Measurements from ENCODE around the gene KLRB1.
"Not testable (repeated sequence)": the region's sequence is repeated elsewhere in the genome, so short reads cannot be mapped to it uniquely, and the experiment has no call there.

The KLRB1 gene

GRCh38 chr12:9619411-9620179 is 11.9 kb upstream of the KLRB1 start:
- DNase-seq: no peak

DNA sequence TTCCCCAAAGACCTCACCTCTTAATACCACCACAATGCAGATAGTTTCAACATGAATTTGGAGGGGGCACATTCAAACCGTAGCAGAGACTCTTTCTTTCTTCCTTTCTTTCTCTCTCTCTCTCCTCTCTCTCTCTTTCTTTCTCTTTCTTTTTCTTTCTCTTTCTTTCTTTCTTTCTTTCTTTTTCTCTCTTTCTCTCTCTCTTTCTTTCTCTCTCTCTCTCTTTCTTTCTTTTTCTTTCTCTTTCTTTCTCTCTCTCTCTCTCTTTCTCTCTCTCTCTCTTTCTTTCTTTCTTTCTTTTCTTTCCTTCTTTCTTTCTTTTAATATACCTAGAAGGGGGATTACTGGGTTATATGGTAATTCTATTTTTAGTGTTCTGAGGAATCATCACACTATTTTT is 11.2 kb upstream of the KLRB1 start:
- DNase-seq: not testable (repeated sequence)

DNA sequence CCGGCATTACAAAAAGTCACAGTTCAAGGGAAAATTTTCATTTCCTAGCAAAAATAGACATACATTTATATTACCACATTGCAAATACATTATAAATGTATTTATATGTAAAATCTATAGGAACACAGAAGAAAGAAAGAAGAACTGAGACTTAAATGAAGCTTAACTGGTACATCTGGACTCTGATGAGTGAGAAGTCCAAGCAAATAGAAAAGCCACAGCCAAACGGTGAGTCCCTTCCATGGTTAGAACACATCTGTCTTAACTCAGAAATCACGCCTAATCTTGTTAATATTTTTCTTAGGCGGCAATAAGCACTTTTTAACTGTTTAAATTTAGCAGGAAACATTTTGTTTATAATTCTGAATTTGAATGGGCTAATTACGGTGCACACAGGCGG is 9.4 kb upstream of the KLRB1 start:
- DNase-seq: no peak

DNA sequence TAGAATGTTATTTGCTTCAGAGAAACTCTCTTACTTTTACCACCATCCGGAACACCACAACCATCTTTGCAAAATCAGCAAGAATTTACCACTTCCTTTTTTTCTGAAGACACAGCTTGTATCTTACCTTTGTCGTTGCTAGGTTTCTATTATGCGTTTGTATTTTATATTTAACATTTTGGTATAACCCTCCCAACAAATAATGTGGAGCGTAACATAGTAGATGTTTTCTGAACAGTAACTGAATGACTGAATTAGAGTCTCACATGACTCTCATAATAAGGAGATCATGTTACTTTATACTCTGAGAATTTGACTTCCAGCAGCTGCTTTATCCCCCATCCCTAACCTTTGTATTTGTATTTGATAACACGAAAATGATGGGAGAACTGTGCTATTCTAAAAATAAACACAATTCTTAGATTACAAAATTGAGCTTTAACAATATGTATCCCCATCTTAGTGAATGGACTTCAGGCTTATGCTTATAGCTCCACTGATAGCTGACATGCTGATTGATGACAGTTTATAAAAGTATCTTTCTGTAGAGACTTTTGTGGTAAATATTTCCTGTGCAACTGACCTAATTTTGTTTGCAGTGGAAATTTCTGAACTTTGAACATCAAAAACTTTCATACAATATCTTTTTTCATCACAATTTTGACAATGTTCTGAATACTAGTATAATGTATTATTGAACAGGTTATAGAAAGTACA is 7.9 kb upstream of the KLRB1 start:
- DNase-seq: peak in 1 of 2 donors; percentile 84

DNA sequence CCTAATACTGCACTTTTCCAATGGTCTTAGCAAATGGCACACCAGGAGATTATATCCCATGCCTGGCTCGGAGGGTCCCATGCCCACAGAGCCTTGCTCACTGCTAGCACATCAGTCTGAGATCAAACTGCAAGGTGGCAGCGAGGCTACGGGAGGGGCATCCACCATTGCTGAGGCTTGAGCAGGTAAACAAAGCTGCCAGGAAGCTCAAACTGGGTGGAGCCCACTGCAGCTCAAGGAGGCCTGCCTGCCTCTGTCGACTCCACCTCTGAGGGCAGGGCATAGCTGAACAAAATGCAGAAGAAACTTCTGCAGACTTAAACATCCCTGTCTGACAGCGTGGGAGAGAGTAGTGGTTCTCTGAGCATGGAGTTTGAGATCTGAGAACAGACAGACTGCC is 2.9 kb upstream of the KLRB1 start:
- DNase-seq: not testable (repeated sequence)

GRCh38 chr12:9606736-9607372 is 862 bp downstream of the KLRB1 start:
- DNase-seq: peak in 1 of 2 donors; percentile 30

GRCh38 chr12:9606247-9606646 is 1.5 kb downstream of the KLRB1 start:
- peak in 1 of 2 donors; percentile 32 for DNase-seq

GRCh38 chr12:9605483-9605882 is 2.2 kb downstream of the KLRB1 start:
- no peak for DNase-seq

GRCh38 chr12:9604287-9604686 is 3.4 kb downstream of the KLRB1 start:
- DNase-seq: peak in 1 of 2 donors; percentile 12

DNA sequence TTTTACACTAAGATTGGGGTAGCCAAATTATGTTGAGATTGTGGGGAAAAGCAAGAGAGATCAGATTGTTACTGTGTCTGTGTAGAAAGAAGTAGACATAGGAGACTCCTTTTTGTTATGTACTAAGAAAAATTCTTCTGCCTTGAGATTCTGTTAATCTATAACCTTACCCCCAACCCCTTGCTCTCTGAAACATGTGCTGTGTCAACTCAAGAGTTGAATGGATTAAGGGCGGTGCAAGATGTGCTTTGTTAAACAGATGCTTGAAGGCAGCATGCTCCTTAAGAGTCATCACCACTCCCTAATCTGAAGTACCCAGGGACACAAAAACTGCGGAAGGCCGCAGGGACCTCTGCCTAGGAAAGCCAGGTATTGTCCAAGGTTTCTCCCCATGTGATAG is 7.3 kb downstream of the KLRB1 start:
- not testable (repeated sequence) for DNase-seq

- no peak for DNase-seq
Observed at GRCh38 chr12:9598363-9598762, 9.4 kb downstream of the KLRB1 start.

DNA sequence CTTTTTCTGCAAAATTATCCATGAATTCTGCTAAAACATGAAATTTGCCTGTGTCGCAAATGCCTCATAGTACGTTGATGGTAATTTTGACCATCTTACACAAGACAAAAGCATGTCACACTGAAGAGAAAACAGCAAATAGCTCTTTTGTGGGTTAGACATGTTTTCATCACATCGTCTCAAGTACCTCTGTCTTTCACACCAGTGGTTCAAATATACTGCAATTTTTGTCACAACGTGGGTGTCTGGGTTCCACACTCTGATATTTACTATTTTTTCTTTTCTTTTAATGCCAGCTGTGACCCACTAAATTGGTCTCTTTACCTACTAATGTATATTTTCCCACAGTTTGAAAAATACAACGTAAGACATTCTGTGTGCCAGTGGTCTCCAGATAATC is 10.4 kb downstream of the KLRB1 start:
- no peak for DNase-seq

DNA sequence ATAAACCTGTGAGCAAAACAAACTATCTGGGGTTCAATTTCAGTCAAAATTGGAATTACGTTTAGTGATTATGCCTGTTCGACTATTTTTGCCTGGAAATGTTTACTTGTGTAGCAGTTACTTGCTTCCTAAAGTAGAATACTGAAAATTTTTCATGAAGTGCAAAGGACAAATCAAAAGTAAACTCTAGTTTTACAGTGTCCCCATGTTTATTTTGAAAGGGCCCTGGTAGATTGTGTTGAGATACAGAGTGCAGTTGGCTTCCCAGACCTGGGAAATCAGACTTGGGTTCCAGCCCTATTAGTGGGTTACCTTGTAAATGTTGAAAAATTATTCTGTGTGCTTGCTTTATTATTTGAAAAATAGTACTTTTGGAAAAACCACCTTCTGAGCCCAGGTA is 17.3 kb downstream of the KLRB1 start:
- DNase-seq: no peak

- no peak for DNase-seq
Observed at GRCh38 chr12:9588749-9589148, 19.0 kb downstream of the KLRB1 start.

GRCh38 chr12:9587987-9588600 is 19.6 kb downstream of the KLRB1 start:
- no peak for DNase-seq

GRCh38 chr12:9577729-9578128 is 30.0 kb downstream of the KLRB1 start:
- DNase-seq: not testable (repeated sequence)

- DNase-seq: not testable (repeated sequence)
Observed at GRCh38 chr12:9567151-9567550, 40.6 kb downstream of the KLRB1 start.

DNA sequence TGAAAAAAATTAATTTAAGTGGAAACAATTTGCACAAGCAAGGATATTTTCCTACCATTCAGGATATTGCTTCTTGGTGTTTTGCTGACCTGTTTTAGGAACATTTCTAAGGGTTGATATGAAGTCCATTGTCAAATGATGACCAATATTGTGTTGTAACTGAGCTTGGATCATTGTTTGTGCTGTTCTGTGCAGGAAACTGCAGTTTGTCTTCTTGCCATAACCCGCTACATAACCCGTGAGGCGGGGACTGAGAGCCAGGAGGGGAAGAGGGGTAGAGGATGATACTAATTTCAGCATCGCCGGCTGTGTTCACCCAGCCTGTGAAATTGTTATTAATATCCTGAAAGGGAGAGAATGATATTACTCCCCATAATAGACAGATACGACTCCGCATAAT is 41.6 kb downstream of the KLRB1 start:
- not testable (repeated sequence) for DNase-seq

- not testable (repeated sequence) for DNase-seq
Observed at GRCh38 chr12:9564418-9564817, 43.3 kb downstream of the KLRB1 start.

DNA sequence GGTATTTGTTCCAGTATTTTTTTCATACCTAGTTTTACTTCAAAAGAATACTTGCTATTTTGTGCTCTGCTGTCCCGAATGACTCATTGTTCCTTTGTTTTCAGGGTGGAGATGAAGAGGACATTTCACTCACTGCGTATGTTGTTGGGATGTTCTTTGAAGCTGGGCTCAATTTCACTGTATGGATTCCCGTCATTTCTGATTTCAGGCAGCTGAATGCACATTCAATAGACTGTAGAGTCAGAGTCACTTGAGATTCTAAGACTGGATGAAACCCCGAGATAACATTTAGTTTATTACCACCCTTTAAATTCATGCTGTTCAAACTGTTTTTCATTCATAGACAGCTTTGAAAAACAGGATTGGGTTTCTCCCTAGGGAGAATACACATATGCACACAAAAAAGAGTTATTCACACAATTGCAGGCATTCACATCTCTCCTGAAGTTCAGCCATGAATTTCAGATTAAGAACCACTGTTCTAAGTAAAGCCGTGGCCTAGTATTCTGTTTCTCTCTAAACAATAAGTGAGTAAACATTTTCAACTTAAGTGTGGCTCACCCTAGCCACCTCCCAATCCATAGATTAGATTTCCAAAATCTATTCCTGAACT is 44.8 kb downstream of the KLRB1 start:
- DNase-seq: not testable (repeated sequence)

GRCh38 chr12:9545489-9545888 is 62.2 kb downstream of the KLRB1 start:
- DNase-seq: not testable (repeated sequence)

Data from CD4-positive, alpha-beta T cell treated with Interleukin-4 for 1 hour (primary cell).